HG02678 (cell line): ENCODE results near the gene HIVEP3.

Experiments used
- ATAC-seq: cut with Tn5 transposase; IDR thresholded peaks from one replicate; pipeline ENCODE4 v1.9.1; 2021; ENCODE audit warnings: mild to moderate bottlenecking, moderate library complexity; ENCODE audit not compliant: unreplicated experiment

The HIVEP3 gene

DNA sequence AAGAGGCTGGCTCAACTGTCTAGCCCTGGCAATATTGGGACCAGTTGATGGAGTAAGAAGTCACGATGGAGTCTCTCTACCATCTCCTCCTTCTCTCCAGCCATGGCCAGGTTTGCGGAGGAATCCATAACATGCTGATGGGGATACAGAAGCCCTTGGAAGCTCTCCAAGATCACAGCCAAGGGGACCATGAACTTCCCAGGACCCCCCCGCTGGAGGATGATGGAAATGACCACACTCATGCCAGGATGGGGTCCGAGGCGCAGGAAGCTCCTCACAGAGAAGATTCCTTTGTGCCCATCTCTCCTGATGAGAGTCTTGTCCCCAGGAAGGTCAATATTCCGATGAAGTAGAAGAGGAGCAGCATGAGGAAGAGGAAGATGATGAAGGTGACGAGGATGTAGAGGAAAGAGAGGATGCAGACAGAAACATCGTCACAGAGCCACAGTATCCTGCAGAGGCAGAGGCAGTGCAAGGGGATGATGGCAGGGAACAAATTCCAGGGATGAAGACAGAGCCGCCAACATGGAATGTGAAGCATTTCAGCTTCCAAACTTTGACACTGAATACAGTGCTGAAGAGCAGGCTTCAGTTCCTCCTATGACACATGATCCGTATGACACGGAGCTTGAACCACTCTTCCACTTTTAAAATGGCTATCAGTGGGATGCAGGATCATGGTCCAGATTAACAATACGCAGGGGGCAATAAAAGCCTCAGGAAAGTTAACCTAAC is 376.4 kb downstream of the HIVEP3 start:
- no peak for ATAC-seq

DNA sequence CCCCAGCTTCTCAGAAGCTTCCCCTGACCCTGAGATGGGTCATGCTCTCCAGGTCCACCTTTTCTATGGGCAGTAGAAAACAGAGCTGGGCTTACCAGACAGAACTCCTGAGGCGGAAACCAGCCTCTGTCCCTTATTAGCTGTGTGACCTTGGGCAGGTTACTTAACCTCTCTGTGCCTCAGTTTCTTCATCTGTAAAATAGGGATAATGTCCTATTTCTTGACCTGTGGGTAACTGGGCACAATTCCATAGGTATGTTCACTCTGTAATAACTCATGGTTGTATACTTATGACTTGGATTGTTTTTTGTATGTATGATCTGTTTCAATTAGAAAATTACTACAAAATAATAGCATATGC is 377.1 kb downstream of the HIVEP3 start:
- no peak for ATAC-seq

DNA sequence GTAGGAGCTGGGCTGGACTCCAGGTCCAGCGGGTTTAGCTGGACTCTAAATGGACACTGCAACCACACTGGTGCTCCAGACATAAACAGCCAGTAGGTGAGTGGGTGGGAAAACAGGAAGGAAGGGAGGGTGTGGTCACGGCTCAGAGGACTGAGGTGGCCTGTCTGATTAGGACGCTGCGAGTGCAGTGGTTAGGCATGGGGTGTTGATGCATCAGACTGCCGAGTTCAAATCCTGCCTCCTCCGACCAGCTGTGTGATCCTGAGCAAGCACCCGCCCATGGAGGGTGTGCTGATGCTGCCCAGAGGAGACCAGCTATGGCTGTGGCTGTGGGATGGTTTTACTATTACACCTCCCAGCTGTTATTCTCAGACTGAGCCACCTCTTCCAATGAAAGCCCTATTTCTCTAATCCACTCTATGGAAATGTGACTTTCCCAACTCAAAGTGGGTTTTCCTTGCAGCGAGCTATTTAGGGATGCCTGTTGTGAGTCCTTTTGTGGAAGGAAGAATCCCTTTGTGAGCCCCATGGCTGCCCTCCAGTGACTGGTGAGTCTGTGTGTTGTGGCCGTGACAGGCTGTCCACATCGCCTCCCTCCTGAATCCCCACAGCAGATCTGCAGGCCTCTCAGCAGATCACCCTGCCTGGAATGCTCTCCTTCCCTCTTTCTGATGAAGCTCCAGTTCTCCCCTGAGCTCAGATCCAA is 377.7 kb downstream of the HIVEP3 start:
- ATAC-seq: no peak

DNA sequence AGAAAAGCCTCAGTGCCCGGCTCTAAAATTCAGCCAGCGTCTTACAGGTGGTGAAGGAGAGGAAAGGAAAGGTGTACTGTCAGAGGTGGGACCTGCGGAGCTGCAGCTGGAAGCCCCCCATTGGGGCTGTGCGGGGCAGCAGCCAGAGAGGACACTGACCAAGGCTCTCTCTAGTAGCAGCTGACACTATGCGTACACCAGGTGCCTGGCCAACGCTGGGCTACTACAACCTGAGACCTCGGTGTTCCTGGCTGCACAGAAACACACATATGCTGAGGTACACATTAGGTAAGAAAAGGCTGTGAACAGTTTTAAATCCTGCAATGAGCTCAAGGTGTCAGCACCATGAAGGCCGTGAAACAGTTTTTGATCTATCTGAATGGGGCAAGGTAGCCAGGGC is 378.7 kb downstream of the HIVEP3 start:
- ATAC-seq: no peak

DNA sequence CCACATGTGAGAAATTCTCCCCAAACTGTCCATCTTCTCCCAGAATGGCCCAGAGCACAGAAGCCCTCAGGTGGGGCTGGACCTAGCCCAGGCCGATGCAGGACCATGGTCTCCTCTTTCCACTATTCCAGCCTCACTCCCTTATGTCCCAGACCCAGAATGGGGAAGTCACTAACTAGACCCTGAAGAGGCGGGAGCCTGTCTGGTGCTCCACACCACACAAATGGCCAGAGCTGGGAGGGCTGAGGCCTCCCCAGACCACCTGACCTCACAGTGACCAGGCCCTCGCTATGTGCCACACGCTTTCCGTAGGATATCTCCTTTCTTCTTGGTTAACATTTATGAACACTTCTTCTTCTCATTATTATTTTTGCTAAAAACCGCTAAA is 379.3 kb downstream of the HIVEP3 start:
- no peak for ATAC-seq

DNA sequence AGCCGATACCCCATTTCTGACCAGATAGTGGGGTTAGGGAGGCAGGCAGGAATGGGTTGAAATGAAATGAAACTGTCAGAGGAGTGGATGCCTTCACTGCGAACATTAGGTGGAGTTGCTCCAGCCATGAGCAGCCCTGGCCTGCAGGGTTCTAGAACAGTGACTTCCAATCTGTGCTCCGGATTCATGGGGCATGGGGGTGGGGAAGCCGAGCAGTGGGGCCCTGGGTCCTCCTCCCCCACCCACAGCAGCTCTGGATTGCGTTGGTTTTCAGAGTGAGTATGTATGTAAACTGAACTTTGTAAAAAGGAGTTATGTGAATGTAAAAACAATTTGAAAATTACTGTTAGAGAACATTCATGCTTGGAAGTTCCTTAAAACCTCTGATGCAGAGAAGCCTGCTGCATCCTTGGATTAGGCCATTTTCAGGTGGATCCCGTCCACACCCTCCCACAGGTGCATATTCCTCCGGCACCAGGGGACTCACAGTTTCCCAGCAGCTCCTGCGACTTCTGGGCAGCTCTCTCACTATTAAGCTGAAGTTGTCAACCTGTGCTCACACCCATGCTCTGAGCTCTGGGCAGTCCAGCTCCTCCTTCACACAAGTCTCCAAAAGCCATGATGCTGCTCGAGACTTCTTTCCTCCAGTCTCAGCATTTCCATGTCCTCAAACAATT is 379.8 kb downstream of the HIVEP3 start:
- ATAC-seq: no peak

DNA sequence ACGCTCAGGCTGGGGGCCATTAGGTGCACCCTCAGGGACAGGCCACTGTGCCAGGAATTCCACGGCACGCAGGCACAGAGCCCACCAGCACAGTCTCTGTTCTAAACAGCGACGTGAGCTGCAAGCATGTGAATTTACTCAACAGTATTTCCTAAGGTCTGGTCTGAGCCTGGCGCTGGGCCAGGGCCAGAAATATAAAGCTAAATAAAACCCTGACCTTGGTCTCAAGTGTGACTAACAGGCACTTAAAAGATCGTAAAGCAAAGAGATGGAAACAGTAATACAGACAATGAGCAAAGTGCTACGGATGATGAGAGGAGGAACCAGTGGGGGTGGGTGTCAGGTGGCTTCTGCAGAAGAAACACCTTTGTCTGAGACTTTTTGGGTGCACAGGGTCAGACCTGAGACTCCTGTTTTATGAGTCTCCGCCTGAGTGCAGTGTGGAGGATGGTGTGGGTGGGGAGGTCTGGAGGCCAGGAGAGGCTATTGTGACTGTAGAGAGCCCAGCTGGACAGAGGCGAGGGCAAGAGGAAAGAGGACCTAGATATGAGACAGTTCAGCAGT is 380.9 kb downstream of the HIVEP3 start:
- no peak for ATAC-seq

DNA sequence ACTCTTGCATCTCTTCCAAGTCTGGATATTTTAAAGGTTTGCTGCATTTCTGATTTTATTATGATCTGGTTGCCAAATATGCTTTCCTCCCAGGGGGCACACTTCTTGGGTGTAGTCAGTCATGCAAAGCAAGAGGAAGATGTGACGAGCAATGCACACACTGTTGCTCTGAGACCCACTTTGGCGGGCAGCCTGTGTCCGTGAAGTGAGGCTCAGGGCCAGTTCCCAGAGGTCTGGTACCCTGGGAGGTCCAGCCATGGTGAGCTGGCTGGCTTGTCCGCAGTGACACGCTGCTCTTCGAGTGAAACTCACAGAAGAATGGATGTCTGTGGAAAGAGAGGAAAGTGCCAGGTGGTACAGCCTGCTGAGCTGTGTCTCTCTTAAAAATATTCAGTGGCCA is 381.5 kb downstream of the HIVEP3 start:
- ATAC-seq: no peak

DNA sequence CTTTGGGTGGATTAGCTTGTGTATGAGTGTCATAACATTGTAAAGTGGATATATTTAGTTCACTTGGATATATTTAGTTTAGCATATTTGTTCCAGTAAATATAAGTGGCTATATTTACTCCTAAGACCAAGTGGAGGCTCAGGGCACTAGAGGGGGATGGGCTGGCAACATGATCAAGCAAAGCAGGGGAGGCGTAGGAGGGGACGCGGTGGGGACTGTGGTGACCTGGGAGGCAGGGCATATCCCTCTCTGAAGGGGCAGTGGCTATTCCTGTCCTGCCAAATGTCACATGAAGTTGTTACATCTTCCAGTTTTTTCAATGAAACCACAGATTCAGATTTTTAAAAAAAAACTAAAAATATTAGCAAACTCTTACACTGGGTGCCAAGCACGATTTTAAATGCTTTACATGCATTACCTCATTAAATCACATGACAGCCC is 382.3 kb downstream of the HIVEP3 start:
- no peak for ATAC-seq

DNA sequence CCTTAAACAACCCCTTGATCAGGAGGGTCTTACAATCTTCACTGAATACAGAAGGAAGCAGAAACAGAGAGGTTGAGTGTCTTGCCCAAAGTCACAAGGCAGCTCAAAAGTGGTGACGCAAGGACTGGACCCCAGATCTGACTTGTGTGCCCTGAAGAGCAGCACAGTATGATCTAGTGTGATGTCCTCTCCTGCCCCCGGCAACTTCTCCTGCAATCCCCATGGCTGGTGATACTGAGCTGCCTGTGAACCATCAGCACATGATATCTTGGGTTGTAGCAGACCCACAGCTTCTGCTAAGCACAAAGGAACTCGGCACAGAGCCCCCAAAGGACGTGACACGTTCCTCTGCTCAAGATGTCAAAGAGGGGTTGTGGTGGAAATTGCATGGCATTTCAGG is 383.0 kb downstream of the HIVEP3 start:
- no peak for ATAC-seq

DNA sequence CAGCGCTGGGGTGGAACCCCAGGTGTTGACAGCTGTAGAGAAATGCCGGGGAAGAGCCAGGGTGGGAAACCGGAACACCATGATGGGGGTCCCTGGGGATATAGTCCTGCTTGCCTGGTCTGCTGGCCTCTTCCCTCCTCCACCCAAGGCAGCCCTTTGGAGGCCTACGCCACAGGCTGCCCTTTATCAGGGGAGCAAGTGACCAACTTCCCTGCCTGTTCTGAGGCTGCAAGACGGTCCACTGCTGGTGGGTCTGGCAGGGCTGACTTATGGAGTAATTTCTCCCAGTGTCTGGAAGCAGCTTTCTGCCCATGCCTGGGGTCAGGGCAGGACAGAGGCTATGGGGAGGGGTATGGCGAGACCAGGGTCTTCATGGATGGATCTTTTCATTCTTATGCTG is 383.4 kb downstream of the HIVEP3 start:
- no peak for ATAC-seq

DNA sequence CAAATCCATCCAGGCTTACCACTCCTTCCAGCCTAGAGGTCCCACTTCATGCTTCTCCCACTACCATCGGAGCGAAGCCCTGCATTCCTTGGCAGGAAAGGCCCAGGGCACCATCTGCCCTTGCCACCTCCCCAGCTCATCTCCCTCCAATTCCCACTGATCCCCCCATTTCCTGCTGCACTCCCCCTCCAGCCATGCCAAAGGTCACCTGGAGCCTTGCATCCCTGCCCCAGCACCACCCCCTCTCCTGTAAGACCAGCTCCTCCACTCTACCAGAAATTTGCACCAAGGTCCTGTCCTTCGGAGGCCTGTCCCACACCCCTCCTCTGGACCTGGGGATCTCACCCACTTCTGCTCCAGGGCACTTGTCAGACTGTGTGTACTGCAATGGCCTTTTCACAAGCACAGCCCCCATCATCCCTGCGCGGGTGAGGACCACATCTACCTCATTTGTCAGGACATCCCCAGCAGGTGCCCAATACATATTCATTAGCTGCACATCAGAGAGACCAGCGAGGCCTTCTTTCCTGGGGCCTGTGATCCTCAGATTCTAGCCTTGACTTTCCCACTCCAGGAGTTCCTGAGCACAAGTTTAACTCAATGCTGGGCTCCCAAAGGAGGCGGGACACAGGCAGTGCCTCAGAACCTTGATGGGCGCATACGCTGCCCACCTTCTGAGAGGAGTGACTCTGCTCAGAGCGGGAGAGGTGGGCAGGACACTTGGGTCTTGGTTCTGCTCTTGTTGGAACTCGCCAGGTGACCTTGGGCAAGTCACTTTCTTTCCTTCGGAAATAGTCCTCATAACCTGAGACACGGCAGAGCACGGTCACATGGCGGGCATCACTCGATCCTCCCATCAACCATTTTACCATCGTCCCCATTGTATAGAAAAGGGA is 384.3 kb downstream of the HIVEP3 start:
- no peak for ATAC-seq

DNA sequence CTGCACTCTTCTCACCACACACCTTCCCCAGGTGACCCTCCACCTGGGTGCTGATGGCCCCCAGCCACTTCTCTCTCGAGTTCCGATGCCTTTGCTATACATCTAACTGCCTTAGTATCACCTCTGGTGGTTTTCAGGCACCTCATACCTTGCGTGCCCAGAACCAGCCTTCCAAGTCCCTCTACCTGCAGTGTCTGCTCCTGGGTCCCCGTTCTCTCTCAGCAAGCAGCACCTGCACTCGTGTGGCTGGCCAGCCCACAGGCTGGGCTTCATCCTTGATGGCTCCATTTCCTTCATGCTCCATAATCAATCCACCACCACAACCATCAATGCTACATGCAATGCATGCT is 385.0 kb downstream of the HIVEP3 start:
- ATAC-seq: no peak

DNA sequence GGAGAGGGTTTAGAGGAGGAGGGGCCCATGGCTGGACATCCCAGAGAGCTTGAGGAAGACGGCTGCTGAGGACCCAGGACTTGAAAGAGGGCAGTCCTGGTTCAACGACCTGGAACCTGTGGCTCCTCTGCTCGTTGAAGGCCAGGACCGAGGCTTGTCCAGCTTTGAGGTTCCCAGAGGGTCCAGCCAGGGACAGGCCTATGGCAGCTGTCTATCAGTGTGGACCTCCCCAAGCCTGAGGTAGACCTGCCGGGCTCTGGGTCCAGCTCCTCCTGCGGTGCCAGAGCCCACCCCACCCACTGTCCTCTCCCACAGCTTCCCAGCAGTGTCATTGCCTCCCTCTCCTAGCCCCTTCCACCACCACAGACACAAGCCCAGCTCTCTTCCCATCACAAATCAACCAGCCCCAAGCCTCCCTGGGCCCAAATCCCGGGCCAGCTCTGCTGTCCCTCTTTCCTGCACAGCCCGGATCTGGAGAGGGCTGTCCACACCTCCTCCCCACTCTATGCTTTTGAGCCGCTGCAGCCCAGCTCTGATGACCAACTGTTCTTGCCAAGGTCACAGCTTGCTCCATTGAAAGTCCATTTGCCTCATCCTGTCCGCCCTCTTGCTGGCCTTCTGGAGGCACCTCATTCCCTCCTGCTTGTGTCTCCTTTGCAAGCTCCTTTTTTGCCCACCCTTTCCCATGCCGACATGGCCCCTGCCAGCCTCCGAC is 385.5 kb downstream of the HIVEP3 start:
- ATAC-seq: no peak

DNA sequence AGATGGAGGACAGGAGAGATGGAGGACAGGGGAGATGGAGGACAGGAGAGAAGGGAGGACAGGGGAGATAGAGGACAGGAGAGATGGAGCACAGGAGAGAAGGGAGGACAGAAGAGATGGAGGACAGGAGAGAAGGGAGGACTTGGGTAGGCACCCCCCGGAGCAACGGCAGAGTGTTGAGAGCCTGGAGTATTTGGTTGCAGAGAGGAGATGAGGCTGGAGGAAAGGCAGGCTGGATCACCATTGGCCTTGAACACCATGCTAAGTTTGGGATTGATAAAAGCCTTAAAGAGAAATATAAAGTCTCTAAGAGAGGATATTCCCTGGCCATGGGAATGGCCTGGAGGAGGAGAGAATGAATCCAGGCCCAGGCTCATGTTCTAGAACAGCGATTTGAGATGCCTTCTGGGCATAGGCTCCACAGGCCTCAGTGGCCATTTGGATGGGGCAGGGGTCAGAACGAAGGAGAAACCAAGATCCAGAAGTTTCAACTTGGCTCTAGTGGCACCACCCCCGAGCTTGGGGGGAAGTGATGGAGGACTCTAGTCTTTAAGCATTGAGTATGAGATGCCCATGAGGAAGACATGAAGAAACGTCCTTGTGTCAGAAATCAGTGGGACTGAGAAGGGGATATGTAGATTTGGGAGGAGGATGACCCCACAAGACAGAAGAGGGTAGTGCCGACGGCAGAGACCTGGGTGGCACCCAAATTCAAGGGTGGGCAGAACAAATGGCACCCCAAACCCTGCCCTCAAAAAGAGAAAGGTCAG is 386.3 kb downstream of the HIVEP3 start:
- no peak for ATAC-seq

DNA sequence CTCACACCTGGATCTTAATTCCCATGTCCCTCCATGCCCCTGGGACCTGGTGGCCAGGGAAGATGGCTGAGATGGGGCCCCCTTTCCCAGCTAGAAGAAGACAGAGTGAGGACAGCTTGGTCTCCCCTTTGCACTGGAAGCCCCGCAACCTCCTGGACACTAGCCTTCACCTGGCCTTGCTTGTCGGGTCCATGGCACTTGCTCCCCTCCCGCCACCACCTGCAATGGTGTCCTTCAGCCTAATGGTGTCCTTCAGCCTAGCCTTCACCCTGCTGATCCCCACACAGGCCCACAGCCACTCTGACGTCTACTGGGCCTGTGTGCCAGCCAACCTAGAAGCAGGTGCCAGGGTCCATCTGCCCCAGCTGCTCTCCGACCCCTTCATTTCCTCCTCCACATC is 388.3 kb downstream of the HIVEP3 start:
- ATAC-seq: no peak

DNA sequence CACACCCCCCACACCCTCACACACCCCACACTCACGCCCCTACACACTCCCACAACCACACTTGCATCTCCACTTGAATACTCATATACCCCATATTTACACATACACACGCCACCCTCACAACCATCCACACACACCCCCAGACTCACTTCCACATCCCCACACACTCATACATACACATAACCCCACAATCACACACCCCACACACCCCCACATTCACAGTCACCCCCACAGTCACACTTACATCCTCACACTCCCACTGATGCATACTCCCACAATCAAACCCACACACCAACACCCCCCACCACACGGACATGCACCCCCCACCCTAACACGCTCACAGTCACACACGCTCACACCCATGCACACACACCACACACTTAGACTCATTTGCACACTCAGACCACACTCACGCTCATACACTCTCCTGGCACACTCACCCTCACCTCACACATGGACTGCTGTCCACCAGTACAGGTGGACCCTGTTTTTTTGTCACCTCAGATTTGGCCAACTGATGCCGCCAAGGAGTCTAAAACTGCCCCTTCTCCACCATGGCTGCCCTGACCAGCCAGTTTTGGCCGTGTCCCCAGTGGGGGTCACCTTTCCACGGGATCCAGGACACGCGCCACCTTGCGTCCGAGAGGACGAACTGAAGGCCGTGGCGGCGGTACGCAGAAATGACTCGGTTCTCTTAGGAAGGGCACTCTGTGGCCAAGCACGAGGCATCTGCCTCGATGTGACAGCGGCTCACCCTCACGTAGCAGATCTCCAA is 388.9 kb downstream of the HIVEP3 start:
- no peak for ATAC-seq

DNA sequence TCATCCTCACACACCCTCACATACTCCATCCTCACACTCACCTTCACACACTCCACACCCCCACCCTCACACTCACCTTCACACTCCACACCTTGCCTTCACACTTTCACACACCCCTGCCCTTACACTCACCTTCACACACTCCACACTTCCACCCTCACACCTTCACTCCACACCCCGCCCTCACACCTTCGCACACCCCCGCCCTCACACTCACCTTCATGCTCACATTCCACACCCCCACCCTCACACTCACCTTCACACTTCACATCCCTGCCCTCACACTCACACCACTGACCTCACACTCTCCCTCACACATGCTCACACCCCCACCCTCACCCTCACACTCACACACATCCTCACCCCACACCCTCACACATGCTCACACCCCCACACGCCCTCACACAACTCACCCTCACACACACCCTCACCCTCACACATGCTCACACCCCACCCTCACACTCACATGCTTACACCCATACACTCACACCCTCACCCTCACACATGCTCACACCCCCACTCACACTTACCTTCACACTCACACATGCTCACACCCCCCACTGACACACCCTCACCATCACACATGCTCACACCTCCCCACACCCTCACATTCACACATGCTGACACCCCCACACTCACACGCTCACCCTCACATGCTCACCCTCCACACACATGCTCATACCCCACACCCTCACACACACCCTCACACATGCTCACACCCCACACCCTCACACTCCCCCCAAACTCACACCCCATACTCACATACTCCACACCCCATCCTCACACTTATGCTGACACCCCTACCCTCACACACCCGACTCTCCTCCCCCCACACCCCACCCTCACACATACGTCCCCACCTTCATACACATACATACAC is 389.8 kb downstream of the HIVEP3 start:
- ATAC-seq: no peak
